Right hindlimb (tissue), 1 donor: ENCODE data around the gene POLA1.

Experiments used
- DNase-seq: peaks from one replicate; pipeline ENCODE4 v3.0.0-alpha.2; 2018

The POLA1 gene

DNA sequence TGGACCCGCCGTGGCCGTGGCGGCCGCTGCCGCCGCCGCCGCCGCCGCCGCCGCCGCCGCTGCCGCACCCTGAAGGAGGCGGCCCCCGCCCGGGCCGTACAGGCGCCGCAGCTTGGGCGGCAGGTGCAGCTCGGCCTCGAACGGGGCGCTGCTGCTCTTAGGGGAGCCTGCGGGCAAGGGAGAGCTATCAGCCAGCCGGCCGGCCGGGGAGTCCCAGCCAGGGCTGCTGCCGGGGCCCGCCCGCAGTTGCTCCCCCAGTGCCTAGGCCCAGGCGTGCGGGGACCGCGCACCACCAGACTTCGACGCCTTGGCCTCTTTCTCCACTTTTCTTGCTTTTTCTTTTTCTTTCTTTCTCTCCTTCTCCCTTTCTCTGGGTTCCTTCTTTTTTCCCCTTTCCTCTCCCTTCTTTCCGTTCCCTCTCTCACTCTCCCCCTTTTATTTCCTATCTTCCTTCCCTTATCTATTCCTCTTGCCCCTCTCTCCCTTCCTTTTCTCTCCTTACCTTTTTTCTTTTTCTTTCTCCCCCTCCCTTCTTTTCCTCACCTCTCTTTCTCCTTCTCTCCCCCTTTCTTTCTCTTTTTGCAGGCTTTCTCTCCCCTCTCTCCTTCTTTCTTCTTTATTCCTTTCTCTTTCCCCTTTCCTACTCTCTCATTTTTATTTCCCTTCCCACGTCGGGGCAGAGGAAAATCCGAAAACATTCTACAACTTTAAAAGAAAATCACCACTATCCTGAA, 320.1 kb downstream of the POLA1 start:
- no peak for DNase-seq

DNA sequence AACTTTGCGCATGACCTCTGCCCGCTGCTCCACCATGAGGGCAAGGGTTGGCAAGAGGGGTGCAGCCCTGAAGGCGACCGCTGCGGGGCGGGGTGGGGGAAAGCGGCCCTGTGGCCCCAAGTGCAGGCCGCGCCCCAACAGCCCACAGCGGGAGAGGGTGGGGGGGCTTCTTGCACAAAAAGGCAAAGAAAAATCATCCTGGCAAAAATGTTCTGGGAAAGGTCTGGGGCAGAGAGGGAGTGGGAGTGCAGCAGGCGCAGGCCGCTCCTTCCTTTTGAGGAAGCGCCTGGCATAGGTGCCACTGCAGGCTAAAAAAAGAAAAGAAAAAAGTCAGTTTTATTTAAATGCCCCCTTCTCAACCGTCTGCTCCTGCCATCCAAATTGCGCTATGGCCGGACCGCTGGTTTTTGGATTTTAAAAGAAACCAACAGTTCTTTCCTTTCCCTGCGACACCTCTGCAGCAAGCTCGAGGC, 320.7 kb downstream of the POLA1 start:
- DNase-seq, result no peak

DNA sequence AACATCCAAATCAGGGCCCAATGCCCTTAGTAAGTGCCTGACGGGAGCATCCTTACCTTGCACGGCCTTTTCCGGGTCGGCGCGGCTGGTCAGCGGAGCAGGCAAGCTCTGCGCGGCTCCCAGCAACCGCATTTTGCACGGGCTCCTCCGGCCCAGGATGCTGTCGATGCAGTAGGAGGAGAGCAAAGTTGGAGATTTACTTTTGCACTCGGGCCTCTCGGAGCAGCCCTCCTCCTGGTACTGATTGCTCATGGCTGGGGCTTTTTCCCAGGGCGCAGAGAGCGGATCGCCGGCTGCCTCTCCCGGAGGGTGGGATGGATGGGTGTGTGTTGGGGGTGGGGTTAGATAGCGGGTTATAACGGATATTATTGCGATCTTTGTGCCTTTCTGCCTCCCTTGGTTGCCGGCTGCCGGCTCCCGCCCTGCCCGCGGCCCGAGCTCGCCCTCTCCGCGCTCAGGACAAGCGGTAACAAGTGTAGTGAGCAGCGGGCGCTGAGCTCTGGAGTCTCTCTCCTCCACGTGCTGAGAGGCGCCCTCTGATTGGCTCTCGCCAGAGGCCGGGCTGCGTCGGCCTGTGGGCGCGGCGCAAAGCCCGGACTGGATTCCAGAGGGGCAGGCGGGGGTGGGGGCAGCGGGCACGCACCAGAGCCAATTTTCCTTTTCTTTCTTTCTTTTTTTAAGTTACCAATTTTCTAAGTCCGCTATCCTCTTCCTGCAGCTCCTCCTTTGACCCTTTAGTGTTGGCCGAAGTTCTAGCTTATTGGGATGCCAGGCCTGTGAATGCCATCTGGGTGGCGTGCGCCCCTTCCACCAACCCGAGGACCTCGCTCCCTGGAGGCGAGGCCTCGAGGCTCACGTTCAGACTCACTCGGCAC, 322.0 kb downstream of the POLA1 start, which contains the start of gene ARX:
Gene ARX (minus strand): TSS at position 480 of the 875 bp plus-strand sequence. CDS start 228 bp downstream, at position 252.
- DNase-seq, result peak; percentile 68

DNA sequence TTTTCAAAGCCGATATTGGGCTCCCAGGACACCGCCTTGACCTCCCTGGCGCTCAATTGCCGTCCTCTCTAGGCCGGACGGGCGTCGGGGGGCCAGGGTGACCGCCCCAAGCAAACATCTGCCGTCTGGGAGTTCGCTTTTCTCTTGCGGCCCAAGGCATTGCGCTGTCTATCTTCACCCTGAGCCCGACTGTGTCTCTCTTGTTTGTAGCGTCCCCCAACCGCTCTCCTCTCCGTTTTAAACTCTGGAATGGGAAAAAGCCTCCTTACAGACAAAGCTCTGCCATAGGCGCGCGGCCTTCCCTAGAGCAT, 322.6 kb downstream of the POLA1 start:
- no peak for DNase-seq

DNA sequence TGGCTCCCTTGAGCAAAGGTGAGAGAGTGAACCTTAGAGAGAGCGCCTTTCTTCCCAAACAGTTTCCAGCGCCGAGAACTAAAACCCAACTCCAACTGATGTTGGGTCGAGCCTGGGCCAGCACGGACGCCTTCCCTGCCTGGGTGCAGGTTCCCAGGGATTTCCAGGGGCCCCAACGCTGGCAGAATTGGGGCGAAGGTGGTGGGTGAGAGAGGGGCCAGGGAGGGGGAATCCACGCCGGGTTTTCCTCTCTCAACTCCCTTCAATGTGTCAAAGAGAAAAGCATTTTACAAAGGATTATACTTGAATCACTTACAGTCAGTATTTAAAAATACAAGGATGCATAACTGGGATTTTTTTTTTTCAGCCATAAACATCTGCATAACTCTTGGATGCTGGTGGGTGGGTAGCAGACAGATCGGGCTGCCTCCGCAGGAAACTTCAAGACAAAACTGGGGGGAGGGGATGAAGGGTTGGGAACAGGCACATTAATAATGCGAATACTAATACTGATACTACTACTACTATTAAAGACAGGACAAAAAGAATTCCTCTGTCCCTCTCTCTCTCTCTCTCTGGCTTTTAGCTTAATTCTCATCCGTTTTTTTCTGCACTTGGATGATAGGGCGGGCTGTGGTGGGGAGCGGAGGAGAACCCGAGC, 323.4 kb downstream of the POLA1 start:
- DNase-seq, result no peak

DNA sequence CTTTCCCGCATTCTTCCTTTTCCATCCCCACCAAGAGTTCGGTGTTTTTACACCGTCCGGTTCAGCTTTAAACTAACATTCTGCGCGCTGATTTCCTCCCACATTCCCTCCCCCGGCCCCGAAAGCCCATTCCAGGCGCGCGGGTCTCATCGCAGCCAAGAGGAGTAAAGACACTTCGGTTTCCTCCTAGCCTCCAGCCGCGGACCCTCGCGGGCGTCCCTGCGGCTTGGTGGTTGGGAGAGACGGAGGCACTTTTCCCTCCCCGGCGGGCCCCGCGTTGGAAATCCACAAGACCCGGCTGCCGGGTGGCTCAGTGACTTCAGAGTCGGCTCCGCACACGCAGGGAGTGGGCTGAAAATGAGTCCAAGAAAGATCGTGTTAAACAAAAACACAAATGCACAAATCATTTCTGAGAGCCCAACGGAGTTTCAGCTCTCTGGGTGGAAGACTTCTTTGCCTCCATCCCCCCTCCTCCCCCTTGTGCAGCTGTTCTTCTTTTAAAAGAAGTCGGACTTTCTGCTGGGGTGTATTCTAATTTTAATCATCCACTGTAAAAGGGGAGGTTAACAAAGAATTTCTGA, 324.0 kb downstream of the POLA1 start:
- no peak for DNase-seq

DNA sequence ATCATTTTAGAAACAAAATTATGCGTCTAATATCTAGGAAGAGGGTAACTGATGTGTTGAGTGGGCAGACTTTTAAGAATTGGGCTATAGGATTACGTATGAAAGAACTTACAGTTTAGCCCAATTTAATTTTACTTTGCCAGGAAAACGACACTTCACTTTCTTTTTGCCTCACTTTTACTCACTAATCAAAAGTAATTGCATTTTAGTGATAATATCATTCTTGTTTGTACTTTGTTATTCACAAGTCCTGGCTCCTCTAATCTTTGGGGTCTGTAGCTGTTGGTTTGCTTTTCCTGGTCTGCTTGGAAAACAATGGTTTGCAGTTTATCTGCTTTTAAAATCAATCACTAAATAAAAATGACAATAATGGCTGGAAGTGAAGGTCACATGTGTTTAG, 325.0 kb downstream of the POLA1 start:
- DNase-seq, result no peak

DNA sequence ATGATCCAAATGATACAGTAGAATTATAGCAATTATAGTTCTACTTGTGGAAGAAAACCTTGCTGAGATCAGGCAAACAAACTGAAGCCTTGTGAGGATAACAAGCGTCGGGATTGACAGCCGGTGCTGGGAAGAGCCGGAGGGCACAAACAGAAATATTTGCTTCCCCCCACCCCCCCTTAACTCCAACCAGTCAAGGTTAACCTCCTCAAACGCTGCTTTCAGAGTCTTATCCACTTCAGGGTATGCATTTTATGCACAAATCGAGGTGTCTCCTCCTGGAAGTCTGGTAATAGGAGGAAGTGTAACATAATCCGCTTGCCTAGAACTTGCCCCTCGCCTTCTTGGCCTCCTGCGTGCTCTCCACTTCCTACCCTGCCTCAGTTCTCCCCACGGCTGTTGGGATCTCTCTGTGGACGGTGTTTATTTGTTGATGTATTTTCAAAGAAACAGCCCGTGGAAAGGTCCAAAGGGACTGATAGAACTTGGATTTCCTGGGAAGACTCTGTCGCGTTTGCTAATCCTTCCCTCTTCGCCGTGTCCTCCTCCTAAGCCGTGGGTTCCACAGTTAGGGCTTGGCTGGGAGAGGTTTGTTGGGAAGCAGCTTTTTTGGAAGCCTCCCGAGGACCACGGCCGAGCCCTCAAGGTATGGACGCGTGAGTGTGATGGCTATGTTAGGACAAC, 326.1 kb downstream of the POLA1 start:
- no peak for DNase-seq

DNA sequence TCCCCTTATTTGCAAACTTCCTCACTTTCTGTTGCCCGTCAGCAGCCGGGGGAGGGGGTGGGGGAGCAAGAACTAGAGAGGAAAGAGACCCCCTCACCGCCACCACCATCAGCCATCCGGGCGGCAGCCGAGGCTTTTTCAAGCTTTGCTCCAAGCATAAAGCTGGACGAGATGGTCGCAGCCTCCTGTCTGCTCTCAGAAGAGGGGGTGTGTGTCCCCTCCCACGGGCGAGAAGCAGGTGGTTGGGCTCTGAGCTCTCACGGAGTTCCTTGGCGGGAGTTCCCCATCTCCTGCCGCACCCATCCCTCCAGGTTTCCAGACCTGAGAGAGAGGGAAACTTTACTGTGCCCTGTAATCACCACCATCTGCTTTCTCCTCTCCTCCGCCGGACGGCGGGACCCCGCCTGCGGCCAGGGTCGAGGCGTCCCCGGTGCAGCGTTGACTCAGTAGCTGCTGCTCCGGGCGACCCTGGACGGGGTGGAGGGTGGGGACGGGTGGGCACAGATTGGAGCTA, 326.7 kb downstream of the POLA1 start:
- DNase-seq, result no peak

DNA sequence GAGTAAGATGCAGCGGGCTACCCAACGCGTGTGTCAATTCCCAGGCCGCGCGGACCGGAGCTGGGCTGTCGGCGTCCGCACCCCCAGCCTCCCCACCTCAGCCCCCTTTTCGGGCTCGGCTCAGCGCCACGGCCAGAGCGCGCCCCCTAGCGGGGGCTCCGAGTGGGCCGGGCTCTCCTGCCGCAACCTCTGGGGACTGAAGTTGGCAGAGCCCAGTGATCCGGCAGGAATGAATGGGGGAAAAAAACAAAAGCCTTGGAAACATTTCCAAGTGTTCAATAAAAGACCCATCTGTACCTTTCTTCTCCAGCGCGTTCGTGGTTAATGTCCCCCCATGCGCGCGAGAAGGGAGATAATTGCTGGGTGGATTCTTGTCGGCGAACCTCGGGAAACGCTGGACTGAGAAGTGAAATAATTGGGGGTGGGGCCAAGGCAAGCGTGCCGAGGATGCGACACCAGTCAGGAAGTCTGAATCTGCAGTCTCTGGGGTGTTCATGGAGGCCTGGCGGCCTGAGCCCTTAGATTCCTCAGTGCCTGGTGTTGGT, 327.3 kb downstream of the POLA1 start:
- no peak for DNase-seq

DNA sequence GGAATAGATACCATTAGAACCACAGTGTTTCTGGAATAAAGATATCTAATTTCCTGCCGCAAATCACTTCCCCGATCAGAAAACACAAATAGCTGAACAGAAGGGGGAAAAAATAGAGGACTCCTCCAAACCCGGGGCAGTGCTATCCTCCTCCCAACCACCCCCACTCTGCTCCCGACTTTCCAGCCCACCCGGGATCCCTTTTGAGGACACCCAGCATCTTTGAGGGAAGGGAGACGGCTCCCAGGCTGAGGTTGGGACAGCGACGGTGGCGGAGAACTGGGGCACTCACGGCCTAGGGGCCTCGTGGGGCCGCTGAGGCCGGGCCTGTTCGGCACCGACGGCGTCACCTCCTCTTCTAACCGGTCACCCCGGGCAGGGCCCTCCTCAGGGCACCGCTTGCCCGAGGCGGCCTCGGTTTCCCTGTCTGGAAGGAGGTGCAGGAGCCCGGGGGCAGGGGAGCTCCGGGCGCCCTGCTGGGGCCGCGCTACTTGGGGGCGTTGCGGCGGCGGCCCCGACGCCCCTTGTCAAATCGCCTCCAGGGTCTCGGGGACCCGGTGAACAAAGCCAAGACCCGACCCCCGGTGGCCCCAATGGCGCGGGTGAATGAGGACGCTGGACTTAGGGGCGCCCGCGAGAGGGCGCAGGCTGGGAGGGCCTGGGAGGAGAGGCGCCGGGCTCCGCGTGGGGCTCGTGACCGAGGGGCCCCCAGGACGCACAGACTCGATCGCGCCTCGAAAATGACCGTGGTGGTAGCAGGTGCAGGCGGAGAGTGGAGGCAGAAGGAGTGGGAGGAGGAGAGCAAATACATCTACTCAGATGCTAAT, 329.0 kb downstream of the POLA1 start:
- no peak for DNase-seq

DNA sequence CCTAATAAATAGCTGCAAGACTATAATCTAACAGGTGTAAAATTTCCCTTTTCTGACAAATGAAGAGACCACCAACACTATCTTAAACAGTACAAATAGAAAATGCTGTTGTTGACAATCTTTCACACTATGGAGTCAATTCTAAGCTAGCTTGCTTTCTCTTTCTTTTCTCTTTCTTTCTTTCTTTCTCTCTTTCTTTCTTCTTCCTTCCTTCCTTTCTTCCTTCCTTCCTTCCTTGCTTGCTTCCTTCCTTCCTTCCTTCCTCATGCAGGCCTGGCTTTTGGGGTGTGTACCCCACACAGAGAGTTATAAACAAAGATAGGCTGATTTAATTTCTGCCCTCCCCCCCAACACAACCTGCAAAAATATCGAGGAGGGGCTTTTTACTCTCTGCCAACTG, 330.2 kb downstream of the POLA1 start:
- no peak for DNase-seq

DNA sequence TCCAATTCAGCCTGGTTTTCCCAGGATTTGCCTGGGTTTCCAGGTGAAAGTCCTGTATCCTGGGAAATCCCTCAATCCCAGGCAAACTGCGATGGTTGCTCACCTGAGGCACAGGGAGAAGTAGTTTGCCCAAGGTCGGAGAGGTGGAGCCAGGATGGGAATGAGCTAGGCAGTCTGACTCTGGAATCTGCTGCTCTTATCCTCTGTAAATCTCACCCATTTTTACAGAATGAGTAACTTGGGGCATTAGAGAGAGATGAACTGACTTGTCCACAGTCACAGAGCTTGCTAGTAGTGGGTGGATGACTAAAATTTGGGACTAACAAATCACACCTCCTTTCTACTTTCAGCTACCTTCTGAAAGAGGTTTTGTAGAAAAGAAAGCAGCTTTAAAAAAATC, 331.9 kb downstream of the POLA1 start:
- DNase-seq, result no peak

DNA sequence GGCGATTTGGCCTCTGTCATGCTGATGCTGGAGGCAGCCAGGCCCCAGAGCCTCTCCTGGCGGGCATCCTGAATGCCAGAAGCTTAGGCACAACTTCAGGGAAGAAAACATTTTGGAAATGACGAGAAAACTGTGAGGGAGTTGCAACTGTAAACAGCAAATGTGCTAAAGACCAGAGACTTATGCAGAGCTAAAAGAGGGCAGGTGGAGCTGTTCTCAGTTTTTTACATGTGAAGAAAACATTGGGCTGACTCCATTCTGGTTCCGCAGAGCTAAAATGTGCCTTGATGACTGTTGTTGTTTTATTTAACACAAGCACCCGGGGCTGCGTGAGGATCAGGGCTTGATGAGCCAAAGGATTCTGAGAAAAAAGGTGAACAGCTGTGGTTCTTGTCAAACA, 332.9 kb downstream of the POLA1 start:
- no peak for DNase-seq

DNA sequence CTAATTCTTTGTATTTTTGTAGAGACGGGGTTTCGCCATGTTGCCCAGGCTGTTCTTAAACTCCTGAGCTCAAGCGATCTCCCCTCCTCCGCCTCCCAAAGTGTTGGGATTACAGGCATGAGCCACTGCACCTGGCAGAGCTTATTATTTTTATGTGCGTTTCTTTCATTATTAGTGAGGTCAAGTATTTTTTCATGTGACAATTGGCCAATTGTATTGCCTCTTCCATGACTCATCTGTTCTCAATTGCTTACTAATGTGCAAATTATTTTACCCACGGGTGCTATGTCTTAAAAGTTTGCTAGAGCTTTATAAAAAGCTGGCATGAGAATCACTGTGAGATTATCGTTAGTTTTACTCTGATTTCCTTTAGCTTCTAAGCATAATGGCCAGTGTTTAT, 335.0 kb downstream of the POLA1 start:
- DNase-seq, result no peak

DNA sequence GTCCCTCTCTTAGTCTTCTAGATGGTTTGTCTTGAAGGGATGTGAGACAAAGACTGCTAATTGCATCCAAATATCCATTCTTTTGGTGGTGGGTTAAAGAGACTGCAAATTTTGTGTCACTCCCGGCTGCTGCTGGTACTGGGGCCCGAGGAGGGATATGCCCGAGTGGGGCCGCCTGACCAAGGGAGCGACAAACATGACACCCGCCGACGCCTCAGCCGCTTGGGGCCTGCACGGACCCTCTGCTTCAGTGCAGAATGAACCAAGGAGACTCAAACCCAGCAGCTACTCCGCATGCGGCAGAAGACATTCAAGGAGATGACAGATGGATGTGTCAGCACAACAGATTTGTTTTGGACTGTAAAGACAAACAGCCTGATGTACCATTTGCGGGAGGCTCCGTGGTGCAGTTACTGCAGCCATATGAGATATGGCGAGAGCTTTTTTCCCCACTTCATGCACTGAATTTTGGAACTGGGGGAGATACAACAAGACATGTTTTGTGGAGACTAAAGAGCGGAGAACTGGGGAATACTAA, 335.6 kb downstream of the POLA1 start:
- DNase-seq, result no peak

DNA sequence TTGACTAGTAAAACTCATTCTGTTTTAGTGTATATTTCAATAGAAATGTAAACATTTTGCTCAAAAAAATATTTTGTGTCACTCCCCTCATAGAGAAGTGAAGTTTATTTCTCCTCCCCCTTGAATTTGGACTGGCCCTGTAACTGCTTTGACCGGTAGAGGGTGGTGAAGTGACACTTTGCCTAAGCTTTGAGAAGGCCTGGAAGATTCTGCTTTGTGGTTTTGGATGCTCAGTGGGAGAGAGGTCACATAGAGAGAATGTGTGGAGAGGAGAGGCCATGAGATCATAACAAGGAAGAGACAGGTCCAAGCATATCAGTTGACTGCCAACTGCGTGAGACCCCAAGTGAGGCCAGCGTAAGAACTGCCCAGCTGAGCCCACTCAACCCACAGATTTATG, 341.2 kb downstream of the POLA1 start:
- no peak for DNase-seq

DNA sequence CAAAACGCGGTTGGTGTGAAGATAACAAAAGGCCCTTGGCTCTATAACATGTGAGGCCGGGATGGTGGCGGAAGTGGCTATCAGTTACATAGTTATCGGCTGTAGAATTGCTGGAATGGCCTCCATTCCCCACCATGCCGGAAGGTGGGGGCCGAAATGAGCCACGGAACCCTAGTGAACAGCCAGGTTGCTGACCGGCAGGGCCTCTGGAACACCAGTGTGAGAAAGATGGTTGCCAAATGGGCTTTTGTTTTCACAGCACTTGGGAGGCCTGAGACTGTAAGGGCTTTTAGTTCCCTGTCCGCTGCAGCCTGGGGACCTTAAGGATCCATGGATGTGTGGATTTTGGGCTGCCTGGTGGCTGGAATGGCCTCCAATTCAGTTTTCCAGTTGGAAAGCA, 345.3 kb downstream of the POLA1 start:
- DNase-seq, result no peak

DNA sequence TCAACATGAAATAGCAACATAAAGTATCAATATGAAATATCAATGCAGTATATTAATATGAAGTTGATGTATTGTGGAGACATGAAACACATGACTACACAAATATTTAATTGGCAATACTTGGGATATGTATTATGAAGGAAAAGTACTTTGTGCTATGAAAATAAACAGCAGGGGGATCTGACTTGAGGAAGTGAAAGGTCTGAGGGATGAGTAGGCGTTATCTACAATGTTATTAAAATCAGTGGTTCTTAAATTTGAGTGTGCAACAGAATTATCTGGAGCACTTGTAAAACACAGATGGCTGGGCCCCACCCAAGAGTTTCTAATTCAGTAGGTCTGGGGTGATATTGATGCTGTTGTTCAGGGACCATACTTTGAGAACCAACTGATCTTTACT, 349.5 kb downstream of the POLA1 start:
- DNase-seq, result no peak
